Measurements from ENCODE around the gene CMTM5. TPM values are rescaled to one million over a fixed set of nuclear protein-coding genes. Genes with fewer than 3 reads are reported as not detected.

Gene CMTM5
- total and polyA plus RNA-seq, 2 donors (not counting 3 experiments of a cell fraction or from before 2014, with no cell fraction given): not detected

- Histone ChIP-seq H3K9ac (replicated peaks; ENCODE audit: extremely low read depth, insufficient read depth, low read length) (no peak overlapping the region), H3K9me1 (replicated peaks; ENCODE audit: control insufficient read depth, extremely low read depth, insufficient read depth, low read length) (no peaks in the 10 kb centered on the region), H3K4me2 (ENCODE audit: insufficient read depth, low read length) (no peak overlapping the region), H3K36me3 (ENCODE audit: control insufficient read depth in 2 of 2, extremely low read depth in 1 of 2, insufficient read depth in 2 of 2, low read length in 2 of 2) (no peaks in the 10 kb centered on the region), H3K4me1 (ENCODE audit: control insufficient read depth, extremely low read depth, insufficient read depth, low read length) (no peaks in the 10 kb centered on the region), H3K27me3 (ENCODE audit: control insufficient read depth in 2 of 2, insufficient read depth in 2 of 2, low read length in 2 of 2) (no peaks in the 10 kb centered on the region), H2AFZ (ENCODE audit: low read depth, low read length) (no peak overlapping the region), H3K9me3 (replicated peaks; ENCODE audit: control insufficient read depth, insufficient read depth, low read length) (no peaks in the 10 kb centered on the region), H3K27ac (ENCODE audit: insufficient read depth, low read depth, low read length) (no peak overlapping the region), H3K4me3 (replicated peaks in 1 of 3; ENCODE audit: insufficient read depth in 1 of 3, low read depth in 1 of 3, low read length in 3 of 3) (no peak overlapping the region), H3K79me2 (ENCODE audit: control insufficient read depth, insufficient read depth, low read length) (no peaks in the 10 kb centered on the region), H4K20me1 (replicated peaks; ENCODE audit: control insufficient read depth, extremely low read depth, insufficient read depth, low read length) (no peaks in the 10 kb centered on the region)
- TF ChIP-seq CTCF (IDR thresholded peaks at IDR 0.05; ENCODE audit: extremely low read depth in 1 of 2, insufficient read depth in 1 of 2, low read depth in 1 of 2, low read length in 2 of 2): no peak
- no peak for TF ChIP-seq EZH2 (IDR thresholded peaks at IDR 0.05; ENCODE audit: borderline replicate concordance, low read depth, low read length, severe bottlenecking)
- TF ChIP-seq POLR2A (IDR thresholded peaks at IDR 0.05; ENCODE audit: low read depth, low read length): no peak
- no peak for TF ChIP-seq FOS (IDR thresholded peaks at IDR 0.05; ENCODE audit: borderline replicate concordance, insufficient read depth, low read length)
- no peak for TF ChIP-seq MAX (IDR thresholded peaks at IDR 0.05; ENCODE audit: insufficient read depth, insufficient read length)
- TF ChIP-seq GATA2 (IDR thresholded peaks at IDR 0.05; ENCODE audit: insufficient read depth, insufficient read length, low read depth, low read length): no peak
- no peak for TF ChIP-seq MYC (IDR thresholded peaks at IDR 0.05; ENCODE audit: low read depth, low read length)
- TF ChIP-seq JUN (IDR thresholded peaks at IDR 0.05; ENCODE audit: borderline replicate concordance, insufficient read depth, insufficient read length, low read depth): no peak
- TF ChIP-seq POLR2AphosphoS5 (IDR thresholded peaks at IDR 0.05; ENCODE audit: insufficient read depth, low read depth, low read length): no peak
- FAIRE-seq: no peak
- intact Hi-C loops (cut with micrococcal nuclease) (no loop called here), dilution Hi-C loops (cut with MboI; ENCODE audit: extremely low pct_ligation_motif_present, low sequenced_read_pairs) (no loop called here)
- ChIA-PET CTCF (no interaction called here), POLR2A (no interaction called here)
- DNase-seq (ENCODE audit: low read depth, low spot score): no peak
- no TSS peak for BruUV-seq (replicated peaks)
Measured at GRCh38 chr14:23401291-23401690, 24.4 kb downstream of the CMTM5 start.
